HCT116 (cell line): ENCODE data around the gene MRTFB. TPM values are rescaled to one million over a fixed set of nuclear protein-coding genes. Genes with fewer than 3 reads are reported as not detected.

Experiments
- ATAC-seq: fragments of 200-7000 bp; cut with Tn5 transposase; 2 replicates; pipeline ENCODE4 v1.9.1; 2020; ENCODE audit warnings: mild to moderate bottlenecking, moderate library complexity
- BruUV-seq: library from RNA; stranded (reverse); fragments of 400-500 nt; replicated peaks from 2 replicates; lab custom pipeline; 2021; lab: Mats Ljungman, UMichigan
- CTCF ChIA-PET: fragments of 300-600 bp; sonication (Branson Sonifier 250); formaldehyde crosslinking; loops from one replicate; lab custom pipeline; 2021; ENCODE audit warnings: antibody characterized with exemption; lab: Charles Lee
- POLR2A ChIA-PET: fragments of 300-600, 350-600 bp; sonication (Branson Sonifier 250); formaldehyde crosslinking; loops from one replicate; lab custom pipeline; 2021; ENCODE audit warnings: antibody characterized with exemption; lab: Charles Lee
- RAD21 ChIA-PET, 2 experiments: fragments of 300-600 bp; sonication (Branson Sonifier 250); formaldehyde crosslinking; loops; one replicate each; lab custom pipeline; 2023; ENCODE audit warnings: low total read pairs in 2 of 2; ENCODE audit not compliant: uncharacterized antibody in 2 of 2, unreplicated experiment in 2 of 2, low non-redundant PET in 1 of 2; lab: Charles Lee
- DNase-seq: peaks from one replicate; pipeline ENCODE4 v3.0.0-alpha.2; 2010; ENCODE audit warnings: low read depth, low spot score
- H2AFZ ChIP-seq: fragments of 200-600 bp; shearing (Covaris generic), sonication (generic); 2 replicates; pipeline ENCODE4 v1.6.1; 2017; ENCODE audit warnings: low read depth, mixed run types, mixed read lengths, antibody characterized with exemption, low read length; ENCODE audit not compliant: poor library complexity, severe bottlenecking
- H3K27ac ChIP-seq: 2 replicates; pipeline ENCODE4 v1.5.1; 2012; ENCODE audit warnings: low read depth, low read length
- H3K27me3 ChIP-seq: fragments of 200-600 bp; sonication (generic); 2 replicates; pipeline ENCODE4 v1.6.1; 2016; ENCODE audit warnings: mixed run types, low read length, mixed read lengths; ENCODE audit not compliant: insufficient read depth
- H3K36me3 ChIP-seq, 2 experiments: fragments of 200-500 bp in 1 of 2; fragments of 200-600 bp in 1 of 2; sonication (Bioruptor generic) in 1 of 2; sonication (generic) in 1 of 2; 2 replicates each; pipeline versions ENCODE4 v1.5.1 to v1.6.1; 2014 to 2016; ENCODE audit warnings: low read length in 2 of 2, inconsistent platforms in 1 of 2, mixed read lengths in 1 of 2, mixed run types in 1 of 2; ENCODE audit not compliant: insufficient read depth in 2 of 2, control insufficient read depth in 1 of 2
- H3K4me1 ChIP-seq, 2 experiments: fragments of 200-600 bp in 1 of 2; sonication (generic) in 1 of 2; 2 replicates each; pipeline versions ENCODE4 v1.5.1 to v1.6.1; 2012 to 2017; ENCODE audit warnings: low read length in 2 of 2, inconsistent platforms in 1 of 2, mild to moderate bottlenecking in 1 of 2, mixed read lengths in 1 of 2, mixed run types in 1 of 2, moderate library complexity in 1 of 2; ENCODE audit not compliant: insufficient read depth in 2 of 2, control insufficient read depth in 1 of 2
- H3K4me2 ChIP-seq: fragments of 200-600 bp; sonication (generic); 2 replicates; pipeline ENCODE4 v1.6.1; 2017; ENCODE audit warnings: mixed run types, low read length, mixed read lengths
- H3K4me3 ChIP-seq, 2 experiments: fragments of 200-600 bp in 1 of 2; sonication (generic) in 1 of 2; replicated peaks in 1 of 2; 2 replicates each; pipeline ENCODE4 v1.5.1; 2011 to 2016; ENCODE audit warnings: low read length in 2 of 2, control low read depth in 1 of 2, low read depth in 1 of 2, mild to moderate bottlenecking in 1 of 2, mixed read lengths in 1 of 2, mixed run types in 1 of 2
- H3K79me2 ChIP-seq: fragments of 200-600 bp; sonication (generic); 2 replicates; pipeline ENCODE4 v1.6.1; 2017; ENCODE audit warnings: mild to moderate bottlenecking, mixed run types, low read length, moderate library complexity, mixed read lengths; ENCODE audit not compliant: insufficient read depth
- H3K9ac ChIP-seq: fragments of 200-600 bp; sonication (generic); 2 replicates; pipeline ENCODE4 v1.6.1; 2016; ENCODE audit warnings: low read length, mixed read lengths
- H3K9me2 ChIP-seq: fragments of 200-600 bp; sonication (generic), shearing (Covaris generic); 2 replicates; pipeline ENCODE4 v1.6.1; 2017; ENCODE audit warnings: mixed run types, mild to moderate bottlenecking, moderate library complexity; ENCODE audit not compliant: insufficient read depth
- H3K9me3 ChIP-seq, 2 experiments: fragments of 200-500 bp in 1 of 2; fragments of 200-600 bp in 1 of 2; sonication (Bioruptor generic) in 1 of 2; sonication (generic) in 1 of 2; 2 replicates each; pipeline ENCODE4 v1.6.1; 2014 to 2017; ENCODE audit warnings: low read length in 2 of 2, mixed read lengths in 2 of 2, inconsistent platforms in 1 of 2, low read depth in 1 of 2, mild to moderate bottlenecking in 1 of 2, mixed run types in 1 of 2, moderate library complexity in 1 of 2; ENCODE audit not compliant: control insufficient read depth in 1 of 2, insufficient read depth in 1 of 2
- H4K20me1 ChIP-seq: fragments of 200-600 bp; sonication (generic), shearing (Covaris generic); 2 replicates; pipeline ENCODE4 v1.6.1; 2017; ENCODE audit warnings: mixed run types, mild to moderate bottlenecking, moderate library complexity; ENCODE audit not compliant: insufficient read depth
- CBX3 ChIP-seq: IDR thresholded peaks from 2 replicates; pipeline ENCODE4 v1.6.1; 2012; ENCODE audit warnings: low read depth
- CEBPB ChIP-seq: IDR thresholded peaks from 2 replicates; pipeline ENCODE4 v1.6.1; 2012; ENCODE audit warnings: low read depth
- EZH2 ChIP-seq: fragments of 200-600 bp; sonication (generic); IDR thresholded peaks from 2 replicates; pipeline ENCODE4 v1.6.1; 2017; ENCODE audit warnings: antibody characterized with exemption, mixed run types
- FOSL1 ChIP-seq: IDR thresholded peaks from 2 replicates; pipeline ENCODE4 v1.6.1; 2012; ENCODE audit warnings: low read depth
- JUND ChIP-seq: IDR thresholded peaks from 2 replicates; pipeline ENCODE4 v1.6.1; 2012
- RAD21 ChIP-seq: IDR thresholded peaks from 2 replicates; pipeline ENCODE4 v1.6.1; 2012; ENCODE audit warnings: low read depth, mild to moderate bottlenecking
- SIN3A ChIP-seq: IDR thresholded peaks from 2 replicates; pipeline ENCODE4 v1.6.1; 2012; ENCODE audit warnings: low read depth
- SRF ChIP-seq: IDR thresholded peaks from 2 replicates; pipeline ENCODE4 v1.6.1; 2012; ENCODE audit warnings: low read depth
- TCF7L2 ChIP-seq: IDR thresholded peaks from 2 replicates; pipeline ENCODE4 v1.7.0; 2011; ENCODE audit warnings: borderline replicate concordance, inconsistent platforms; ENCODE audit not compliant: insufficient read depth, insufficient read length; ENCODE audit errors: extremely low read depth
- intact Hi-C: fragments of 100-400 bp; cut with micrococcal nuclease; formaldehyde crosslinking; loops from 2 replicates; pipeline ENCODE4 v1.10.0; 2022
- total RNA-seq: library from RNA; stranded (reverse); gene quantifications from one replicate; pipeline ENCODE4 v1.2.1, GENCODE V29; 2021; ENCODE audit not compliant: unreplicated experiment
- TF ChIP-seq, protein P1 (sequence below): IDR thresholded peaks from 2 replicates; pipeline ENCODE4 v1.6.1; 2012
- TF ChIP-seq, protein P2 (sequence below): IDR thresholded peaks from 2 replicates; pipeline ENCODE4 v1.6.1; 2012

The MRTFB gene
- total RNA-seq, 1 experiment from 2014 or later: 39.0 TPM

DNA sequence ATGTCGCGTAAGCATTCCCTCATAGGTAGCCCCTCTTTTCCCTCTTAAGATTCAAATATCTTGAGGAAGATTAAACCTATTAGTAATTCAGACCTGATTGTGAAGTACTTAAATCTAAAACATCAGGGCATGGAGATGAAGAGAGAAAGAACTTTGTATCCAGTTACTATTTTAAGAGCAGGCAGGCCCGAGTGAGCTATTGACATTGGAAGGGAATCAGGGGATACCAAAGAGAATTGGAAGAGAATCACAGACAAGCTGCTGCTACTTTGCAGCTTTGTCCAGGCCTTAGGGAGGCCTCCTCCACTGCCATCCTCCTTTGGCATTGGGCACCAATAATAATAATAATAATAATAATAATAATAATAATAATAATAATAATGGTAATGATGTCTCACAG, 170.5 kb downstream of the MRTFB start:
- Histone ChIP-seq H3K4me2 (no peak overlapping the region), H3K4me3 (no peak overlapping the region), H3K9ac (no peak overlapping the region), H3K9me3 (no peaks in the 10 kb centered on the region), H3K79me2 (no peaks in the 10 kb centered on the region), H3K27me3 (no peaks in the 10 kb centered on the region), H3K4me1 (no peaks in the 10 kb centered on the region), H3K36me3 (peaks cover 17 to 26% of the 10 kb centered on the region in 2 experiments; a peak in 3 of 4 replicates), H3K9me2 (no peaks in the 10 kb centered on the region), H3K27ac (no peak overlapping the region), H2AFZ (no peak overlapping the region), H4K20me1 (no peaks in the 10 kb centered on the region)
- no peak for ATAC-seq
- TF ChIP-seq, protein P1, sequence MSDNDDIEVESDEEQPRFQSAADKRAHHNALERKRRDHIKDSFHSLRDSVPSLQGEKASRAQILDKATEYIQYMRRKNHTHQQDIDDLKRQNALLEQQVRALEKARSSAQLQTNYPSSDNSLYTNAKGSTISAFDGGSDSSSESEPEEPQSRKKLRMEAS: no peak
- TF ChIP-seq EZH2 (no peak), FOSL1 (no peak), SRF (no peak), SIN3A (no peak)
- ChIA-PET CTCF (interaction anchor here (1.9 kb wide), 1 partner anchor 8 kb away, joined by 7 read pairs; no protein-coding TSS in a partner anchor), POLR2A (no interaction called here), RAD21 (no interaction called here)
- no peak for DNase-seq
- intact Hi-C loops: no loop called here
- BruUV-seq: no TSS peak

DNA sequence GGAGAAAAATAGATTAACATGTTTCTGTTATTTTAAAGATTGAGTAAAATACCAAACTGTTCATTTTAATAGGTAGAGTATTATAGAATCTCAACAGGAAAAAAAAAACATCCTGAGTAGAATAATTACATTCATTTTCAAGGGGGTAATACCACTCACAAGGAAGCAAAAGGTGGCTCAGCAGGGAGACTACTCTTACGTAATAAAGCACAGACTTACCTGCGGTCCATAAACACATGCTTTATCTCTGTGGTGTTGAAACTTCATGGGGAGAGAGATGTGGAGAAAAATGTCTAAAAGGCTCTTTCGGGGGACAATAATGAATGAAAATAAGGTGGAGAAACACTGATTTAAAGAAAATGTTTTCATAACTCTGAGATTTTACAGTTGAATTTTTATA, 171.7 kb downstream of the MRTFB start:
- Histone ChIP-seq H3K4me2 (no peak overlapping the region), H3K36me3 (peaks cover 21 to 33% of the 10 kb centered on the region in 2 experiments), H3K27me3 (no peaks in the 10 kb centered on the region), H3K4me1 (no peaks in the 10 kb centered on the region), H3K9ac (no peak overlapping the region), H3K27ac (no peak overlapping the region), H3K9me3 (no peaks in the 10 kb centered on the region), H3K79me2 (no peaks in the 10 kb centered on the region), H3K4me3 (no peak overlapping the region), H3K9me2 (no peaks in the 10 kb centered on the region), H4K20me1 (no peaks in the 10 kb centered on the region), H2AFZ (no peak overlapping the region)
- DNase-seq: no peak
- ChIA-PET CTCF (no interaction called here), RAD21 (no interaction called here), POLR2A (no interaction called here)
- intact Hi-C loops: no loop called here
- no peak for ATAC-seq
- BruUV-seq: no TSS peak
- TF ChIP-seq EZH2 (no peak), CEBPB (no peak), RAD21 (no peak), JUND (no peak), TCF7L2 (no peak), CBX3 (no peak), SIN3A (no peak)
- TF ChIP-seq, protein P2, sequence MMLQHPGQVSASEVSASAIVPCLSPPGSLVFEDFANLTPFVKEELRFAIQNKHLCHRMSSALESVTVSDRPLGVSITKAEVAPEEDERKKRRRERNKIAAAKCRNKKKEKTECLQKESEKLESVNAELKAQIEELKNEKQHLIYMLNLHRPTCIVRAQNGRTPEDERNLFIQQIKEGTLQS: no peak
